ENCODE results near the gene PPP2R5C. TPM values are rescaled to one million over a fixed set of nuclear protein-coding genes. Genes with fewer than 3 reads are reported as not detected.
"Not testable (repeated sequence)": the region's sequence is repeated elsewhere in the genome, so short reads cannot be mapped to it uniquely, and the experiment has no call there.

PPP2R5C gene
- total RNA-seq (175 TPM), polyA plus RNA-seq (144 TPM)
- long read RNA-seq, donor 1, full-length matches to known transcripts = 8 of 8 reads
- long read RNA-seq, donor 1, partial matches to known transcripts = 0 of 8 reads
- long read RNA-seq, donor 1, other reads (novel, unspliced or antisense) = 0 of 8 reads
- long read RNA-seq, donor 2 = 0 reads
- long read RNA-seq, donor 3, full-length matches to known transcripts = 128 of 147 reads
- long read RNA-seq, donor 3, partial matches to known transcripts = 19 of 147 reads
- long read RNA-seq, donor 3, other reads (novel, unspliced or antisense) = 0 of 147 reads
- long read RNA-seq, donor 4, full-length matches to known transcripts = 44 of 51 reads
- long read RNA-seq, donor 4, partial matches to known transcripts = 7 of 51 reads
- long read RNA-seq, donor 4, other reads (novel, unspliced or antisense) = 0 of 51 reads
- long read RNA-seq, donor 5, full-length matches to known transcripts = 101 of 136 reads
- long read RNA-seq, donor 5, partial matches to known transcripts = 35 of 136 reads
- long read RNA-seq, donor 5, other reads (novel, unspliced or antisense) = 0 of 136 reads
- long read RNA-seq, donor 6, full-length matches to known transcripts = 68 of 73 reads
- long read RNA-seq, donor 6, partial matches to known transcripts = 5 of 73 reads
- long read RNA-seq, donor 6, other reads (novel, unspliced or antisense) = 0 of 73 reads
- long read RNA-seq, donor 7, full-length matches to known transcripts = 87 of 114 reads
- long read RNA-seq, donor 7, partial matches to known transcripts = 27 of 114 reads
- long read RNA-seq, donor 7, other reads (novel, unspliced or antisense) = 0 of 114 reads
- long read RNA-seq, donor 8, full-length matches to known transcripts = 19 of 26 reads
- long read RNA-seq, donor 8, partial matches to known transcripts = 7 of 26 reads
- long read RNA-seq, donor 8, other reads (novel, unspliced or antisense) = 0 of 26 reads
- long read RNA-seq, donor 9, full-length matches to known transcripts = 57 of 97 reads
- long read RNA-seq, donor 9, partial matches to known transcripts = 40 of 97 reads
- long read RNA-seq, donor 9, other reads (novel, unspliced or antisense) = 0 of 97 reads
- long read RNA-seq, donor 10, full-length matches to known transcripts = 59 of 74 reads
- long read RNA-seq, donor 10, partial matches to known transcripts = 15 of 74 reads
- long read RNA-seq, donor 10, other reads (novel, unspliced or antisense) = 0 of 74 reads

GRCh38 chr14:101761032-101761880 is at the start of gene PPP2R5C:
Gene PPP2R5C (plus strand): TSS chr14:101761709. CDS start chr14:101761894, 185 bp downstream.
- under 1% methylated on average over 101 of the region's 110 CpGs for WGBS
- peak within 1 kb of the TSS; percentile 90 to 97 for H3K27ac ChIP-seq (ENCODE audit: low read depth in 1 of 2, low read length in 1 of 2)
- H3K9me3 ChIP-seq (ENCODE audit: control insufficient read depth in 2 of 2, insufficient read depth in 1 of 2, low read length in 1 of 2) = no peaks in the 10 kb centered on the region
- H3K36me3 ChIP-seq (ENCODE audit: control insufficient read depth in 2 of 2, insufficient read depth in 2 of 2, low read length in 1 of 2) = no peaks in the 10 kb centered on the region
- peak in 7 of 9 donors; percentile 74 to 92 (median 82) for DNase-seq (ENCODE audit: low read depth in 6 of 9, low spot score in 9 of 9)
- H3K27me3 ChIP-seq (ENCODE audit: control insufficient read depth in 2 of 2, insufficient read depth in 1 of 2, low read length in 1 of 2) = peaks cover 13 to 54% of the 10 kb centered on the region in 2 donors
- H3K4me3 ChIP-seq (ENCODE audit: low read length in 2 of 2) = peak within 1 kb of the TSS; percentile 60 to 87
- H3K4me1 ChIP-seq (ENCODE audit: control insufficient read depth in 2 of 2, insufficient read depth in 2 of 2, low read length in 2 of 2) = peaks cover 5 to 9% of the 10 kb centered on the region in 2 donors

- peaks cover 5 to 10% of the 10 kb centered on the region in 2 donors for H3K4me1 ChIP-seq (ENCODE audit: control insufficient read depth in 2 of 2, insufficient read depth in 2 of 2, low read length in 2 of 2)
- H3K9me3 ChIP-seq (ENCODE audit: control insufficient read depth in 2 of 2, insufficient read depth in 1 of 2, low read length in 1 of 2); H3K36me3 ChIP-seq (ENCODE audit: control insufficient read depth in 2 of 2, insufficient read depth in 2 of 2, low read length in 1 of 2); H3K27me3 ChIP-seq (ENCODE audit: control insufficient read depth in 2 of 2, insufficient read depth in 1 of 2, low read length in 1 of 2); H3K4me3 ChIP-seq (ENCODE audit: low read length in 2 of 2); DNase-seq (ENCODE audit: low read depth in 6 of 9, low spot score in 9 of 9); H3K27ac ChIP-seq (ENCODE audit: low read depth in 1 of 2, low read length in 1 of 2): not testable (repeated sequence)
- WGBS = 93% methylated on average over 12 of the region's 12 CpGs
These were observed 49.7 kb upstream of the PPP2R5C start for GRCh38 chr14:101711857-101712233.

- not testable (repeated sequence) for H3K4me3 ChIP-seq (ENCODE audit: low read length in 2 of 2); H3K27ac ChIP-seq (ENCODE audit: low read depth in 1 of 2, low read length in 1 of 2); H3K4me1 ChIP-seq (ENCODE audit: control insufficient read depth in 2 of 2, insufficient read depth in 2 of 2, low read length in 2 of 2); H3K9me3 ChIP-seq (ENCODE audit: control insufficient read depth in 2 of 2, insufficient read depth in 1 of 2, low read length in 1 of 2); DNase-seq (ENCODE audit: low read depth in 6 of 9, low spot score in 9 of 9); H3K27me3 ChIP-seq (ENCODE audit: control insufficient read depth in 2 of 2, insufficient read depth in 1 of 2, low read length in 1 of 2); H3K36me3 ChIP-seq (ENCODE audit: control insufficient read depth in 2 of 2, insufficient read depth in 2 of 2, low read length in 1 of 2)
- 97% methylated on average over 15 of the region's 15 CpGs for WGBS
These were observed 49.2 kb upstream of the PPP2R5C start for GRCh38 chr14:101712341-101712740.

GRCh38 chr14:101713091-101713490 is 48.4 kb upstream of the PPP2R5C start:
- H3K4me3 ChIP-seq (ENCODE audit: low read length in 2 of 2); DNase-seq (ENCODE audit: low read depth in 6 of 9, low spot score in 9 of 9); H3K4me1 ChIP-seq (ENCODE audit: control insufficient read depth in 2 of 2, insufficient read depth in 2 of 2, low read length in 2 of 2); H3K36me3 ChIP-seq (ENCODE audit: control insufficient read depth in 2 of 2, insufficient read depth in 2 of 2, low read length in 1 of 2); H3K9me3 ChIP-seq (ENCODE audit: control insufficient read depth in 2 of 2, insufficient read depth in 1 of 2, low read length in 1 of 2); H3K27me3 ChIP-seq (ENCODE audit: control insufficient read depth in 2 of 2, insufficient read depth in 1 of 2, low read length in 1 of 2); H3K27ac ChIP-seq (ENCODE audit: low read depth in 1 of 2, low read length in 1 of 2): not testable (repeated sequence)
- WGBS = 94% methylated on average over 11 of the region's 11 CpGs

GRCh38 chr14:101713621-101714349 is 47.7 kb upstream of the PPP2R5C start:
- no peak for DNase-seq (ENCODE audit: low read depth in 6 of 9, low spot score in 9 of 9)
- Histone ChIP-seq H3K4me1 (ENCODE audit: control insufficient read depth in 2 of 2, insufficient read depth in 2 of 2, low read length in 2 of 2) (no peaks in the 10 kb centered on the region), H3K4me3 (ENCODE audit: low read length in 2 of 2) (no peak overlapping the region), H3K27ac (ENCODE audit: low read depth in 1 of 2, low read length in 1 of 2) (no peak overlapping the region), H3K36me3 (ENCODE audit: control insufficient read depth in 2 of 2, insufficient read depth in 2 of 2, low read length in 1 of 2) (no peaks in the 10 kb centered on the region), H3K27me3 (ENCODE audit: control insufficient read depth in 2 of 2, insufficient read depth in 1 of 2, low read length in 1 of 2) (peaks cover 0 to 5% of the 10 kb centered on the region in 2 donors), H3K9me3 (ENCODE audit: control insufficient read depth in 2 of 2, insufficient read depth in 1 of 2, low read length in 1 of 2) (peaks cover 0 to 1% of the 10 kb centered on the region in 2 donors)
- 92% methylated on average over 7 of the region's 7 CpGs for WGBS

- H3K27ac ChIP-seq (ENCODE audit: low read depth in 1 of 2, low read length in 1 of 2) = no peak overlapping the region
These were observed 47.1 kb upstream of the PPP2R5C start for GRCh38 chr14:101714394-101714793.

GRCh38 chr14:101715210-101716076 is 46.1 kb upstream of the PPP2R5C start:
- H3K9me3 ChIP-seq (ENCODE audit: control insufficient read depth in 2 of 2, insufficient read depth in 1 of 2, low read length in 1 of 2) = peaks cover 1 to 3% of the 10 kb centered on the region in 2 donors
- peaks cover 0 to 5% of the 10 kb centered on the region in 2 donors for H3K27me3 ChIP-seq (ENCODE audit: control insufficient read depth in 2 of 2, insufficient read depth in 1 of 2, low read length in 1 of 2)
- no peaks in the 10 kb centered on the region for H3K36me3 ChIP-seq (ENCODE audit: control insufficient read depth in 2 of 2, insufficient read depth in 2 of 2, low read length in 1 of 2)
- no peak overlapping the region for H3K27ac ChIP-seq (ENCODE audit: low read depth in 1 of 2, low read length in 1 of 2)
- H3K4me3 ChIP-seq (ENCODE audit: low read length in 2 of 2) = no peak overlapping the region
- H3K4me1 ChIP-seq (ENCODE audit: control insufficient read depth in 2 of 2, insufficient read depth in 2 of 2, low read length in 2 of 2) = peaks cover 0 to 2% of the 10 kb centered on the region in 2 donors
- 85% methylated on average over 14 of the region's 14 CpGs for WGBS
- DNase-seq (ENCODE audit: low read depth in 6 of 9, low spot score in 9 of 9) = no peak

More at GRCh38 chr14:101714394-101714793, 47.1 kb upstream of the PPP2R5C start:
- DNase-seq (ENCODE audit: low read depth in 6 of 9, low spot score in 9 of 9) = no peak
- peaks cover 0 to 2% of the 10 kb centered on the region in 2 donors for H3K4me1 ChIP-seq (ENCODE audit: control insufficient read depth in 2 of 2, insufficient read depth in 2 of 2, low read length in 2 of 2)
- WGBS = 96% methylated on average over 3 of the region's 3 CpGs
- peaks cover 0 to 1% of the 10 kb centered on the region in 2 donors for H3K9me3 ChIP-seq (ENCODE audit: control insufficient read depth in 2 of 2, insufficient read depth in 1 of 2, low read length in 1 of 2)
- peaks cover 0 to 5% of the 10 kb centered on the region in 2 donors for H3K27me3 ChIP-seq (ENCODE audit: control insufficient read depth in 2 of 2, insufficient read depth in 1 of 2, low read length in 1 of 2)
- no peaks in the 10 kb centered on the region for H3K36me3 ChIP-seq (ENCODE audit: control insufficient read depth in 2 of 2, insufficient read depth in 2 of 2, low read length in 1 of 2)
- no peak overlapping the region for H3K4me3 ChIP-seq (ENCODE audit: low read length in 2 of 2)
